B cell (primary cell): ENCODE measurements around the gene GALM. TPM values are rescaled to one million over a fixed set of nuclear protein-coding genes. Genes with fewer than 3 reads are reported as not detected.

Experiments used
- ATAC-seq: fragments of 200-7000 bp; cut with Tn5 transposase; one replicate; pipeline ENCODE4 v1.10.0; 2021; ENCODE audit warnings: low read depth, mild to moderate bottlenecking, moderate number of reproducible peaks, moderate library complexity
- CTCF ChIA-PET: fragments of 350-600 bp; sonication (Branson Sonifier 250); formaldehyde crosslinking; loops from one replicate; lab custom pipeline; 2021; ENCODE audit warnings: antibody characterized with exemption, inconsistent platforms; lab: Charles Lee
- POLR2A ChIA-PET: fragments of 350-600 bp; sonication (Branson Sonifier 250); formaldehyde crosslinking; loops from one replicate; lab custom pipeline; 2021; ENCODE audit warnings: antibody characterized with exemption; lab: Charles Lee
- DNase-seq: peaks from one replicate; pipeline ENCODE4 v3.0.0; 2013
- H2AFZ ChIP-seq: 2 replicates; pipeline ENCODE4 v1.6.1; 2012; ENCODE audit warnings: mild to moderate bottlenecking, low read depth, low read length; ENCODE audit not compliant: insufficient read depth, poor library complexity, severe bottlenecking
- H3K27ac ChIP-seq, 2 donors: 1 replicate in 1 of 2; 2 replicates in 1 of 2; pipeline ENCODE4 v1.5.1; 2012 to 2013; ENCODE audit warnings: low read length in 2 of 2, mild to moderate bottlenecking in 2 of 2, moderate library complexity in 1 of 2
- H3K27me3 ChIP-seq, 4 experiments: fragments of 200-600 bp in 1 of 4; sonication (generic) in 1 of 4; replicated peaks in 1 of 4; 1 replicate in 2 of 4; 2 replicates in 2 of 4; pipeline versions ENCODE4 v1.6.1 to v1.7.0; 2013 to 2016; ENCODE audit warnings: low read length in 3 of 4, mild to moderate bottlenecking in 2 of 4, mixed read lengths in 1 of 4, moderate library complexity in 1 of 4; ENCODE audit not compliant: insufficient read depth in 4 of 4, control insufficient read depth in 3 of 4; ENCODE audit errors: control extremely low read depth in 1 of 4
- H3K36me3 ChIP-seq, 2 experiments: replicated peaks in 1 of 2; 1 replicate in 1 of 2; 2 replicates in 1 of 2; pipeline versions ENCODE4 v1.6.1 to v1.7.1; 2013; ENCODE audit warnings: low read length in 1 of 2; ENCODE audit not compliant: insufficient read depth in 2 of 2, control insufficient read depth in 1 of 2; ENCODE audit errors: control extremely low read depth in 1 of 2, extremely low read depth in 1 of 2
- H3K4me1 ChIP-seq, 2 donors: fragments of 200-600 bp in 1 of 2; sonication (generic) in 1 of 2; 1 replicate in 1 of 2; 2 replicates in 1 of 2; pipeline versions ENCODE4 v1.5.1 to v1.6.1; 2013 to 2017; ENCODE audit warnings: low read length in 2 of 2; ENCODE audit not compliant: control insufficient read depth in 2 of 2, insufficient read depth in 2 of 2
- H3K4me2 ChIP-seq: replicated peaks from 2 replicates; pipeline ENCODE3; 2012; ENCODE audit warnings: mild to moderate bottlenecking, low read depth, low read length; ENCODE audit not compliant: poor library complexity, severe bottlenecking
- H3K4me3 ChIP-seq, 5 experiments: fragments of 200-600 bp in 1 of 5; sonication (generic) in 1 of 5; 1 replicate in 3 of 5; 2 replicates in 2 of 5; pipeline versions ENCODE4 v1.5.1 to v1.7.0; 2011 to 2016; ENCODE audit warnings: low read length in 4 of 5, mild to moderate bottlenecking in 4 of 5, low read depth in 2 of 5, control low read depth in 1 of 5, moderate library complexity in 1 of 5; ENCODE audit not compliant: insufficient read depth in 1 of 5; ENCODE audit errors: control extremely low read depth in 1 of 5, extremely low read depth in 1 of 5
- H3K79me2 ChIP-seq: fragments of 200-600 bp; sonication (generic); one replicate; pipeline ENCODE4 v1.6.0; 2016; ENCODE audit warnings: low read length; ENCODE audit not compliant: control insufficient read depth, insufficient read depth
- H3K9ac ChIP-seq: fragments of 200-600 bp; sonication (generic); 2 replicates; pipeline ENCODE4 v1.6.1; 2017; ENCODE audit warnings: mild to moderate bottlenecking, low read length, moderate library complexity
- H3K9me3 ChIP-seq, 3 donors: one replicate each; pipeline versions ENCODE4 v1.6.1 to v1.7.1; 2013; ENCODE audit warnings: low read length in 2 of 3; ENCODE audit not compliant: control insufficient read depth in 2 of 3, insufficient read depth in 1 of 3; ENCODE audit errors: control extremely low read depth in 1 of 3
- H4K20me1 ChIP-seq: 2 replicates; pipeline ENCODE4 v1.6.0; 2012; ENCODE audit warnings: mild to moderate bottlenecking, low read length; ENCODE audit not compliant: insufficient read depth, control insufficient read depth, poor library complexity, severe bottlenecking
- H3K27ac Mint-ChIP-seq: one replicate; pipeline ENCODE4 v1.8.0; 2021; ENCODE audit warnings: mixed read lengths
- H3K27me3 Mint-ChIP-seq: one replicate; pipeline ENCODE4 v1.8.0; 2021; ENCODE audit warnings: mixed read lengths
- H3K4me1 Mint-ChIP-seq: one replicate; pipeline ENCODE4 v1.8.0; 2021; ENCODE audit warnings: mixed read lengths
- H3K4me3 Mint-ChIP-seq: one replicate; pipeline ENCODE4 v1.8.0; 2021; ENCODE audit warnings: mixed read lengths
- H3K9me3 Mint-ChIP-seq: one replicate; pipeline ENCODE4 v1.8.0; 2022; ENCODE audit warnings: mixed read lengths; ENCODE audit not compliant: insufficient read depth
- EZH2 ChIP-seq: IDR thresholded peaks from 2 replicates; pipeline ENCODE4 v1.6.1; 2012; ENCODE audit warnings: borderline replicate concordance, low read depth, mild to moderate bottlenecking, moderate library complexity, low read length; ENCODE audit not compliant: insufficient read depth, poor library complexity, severe bottlenecking
- WGBS: methylation state at CpG from one replicate; pipeline ENCODE4 v1.1.5; 2013; ENCODE audit warnings: missing lambda C conversion rate; ENCODE audit not compliant: insufficient coverage; 5-methylcytosine and 5-hydroxymethylcytosine counted together
- intact Hi-C: fragments of 100-400 bp; cut with micrococcal nuclease; formaldehyde crosslinking; loops from one replicate; pipeline ENCODE4 v1.10.0; 2022
- polyA plus RNA-seq: library from polyadenylated mRNA; depleted of rRNA; stranded (reverse); fragments of >200 nt; gene quantifications from 2 replicates; pipeline ENCODE4 v1.2.3, GENCODE V29; 2012
- total RNA-seq, 2 donors: library from RNA; stranded (reverse); fragments of 120-200 nt in 1 of 2; gene quantifications; 1 replicate in 1 of 2; 2 replicates in 1 of 2; pipeline versions ENCODE4 v1.2.3 to v1.2.4, GENCODE V29; 2013 to 2022
- TF ChIP-seq, protein P1 (sequence below): fragments of 200-600 bp; IDR thresholded peaks from one replicate; pipeline ENCODE4 v1.8.0; 2022; ENCODE audit warnings: antibody characterized with exemption, mild to moderate bottlenecking

GALM gene
- total and polyA plus RNA-seq, 2 donors (not counting 1 experiment from before 2014, with no cell fraction given), result 5.1 to 9.7 TPM

DNA sequence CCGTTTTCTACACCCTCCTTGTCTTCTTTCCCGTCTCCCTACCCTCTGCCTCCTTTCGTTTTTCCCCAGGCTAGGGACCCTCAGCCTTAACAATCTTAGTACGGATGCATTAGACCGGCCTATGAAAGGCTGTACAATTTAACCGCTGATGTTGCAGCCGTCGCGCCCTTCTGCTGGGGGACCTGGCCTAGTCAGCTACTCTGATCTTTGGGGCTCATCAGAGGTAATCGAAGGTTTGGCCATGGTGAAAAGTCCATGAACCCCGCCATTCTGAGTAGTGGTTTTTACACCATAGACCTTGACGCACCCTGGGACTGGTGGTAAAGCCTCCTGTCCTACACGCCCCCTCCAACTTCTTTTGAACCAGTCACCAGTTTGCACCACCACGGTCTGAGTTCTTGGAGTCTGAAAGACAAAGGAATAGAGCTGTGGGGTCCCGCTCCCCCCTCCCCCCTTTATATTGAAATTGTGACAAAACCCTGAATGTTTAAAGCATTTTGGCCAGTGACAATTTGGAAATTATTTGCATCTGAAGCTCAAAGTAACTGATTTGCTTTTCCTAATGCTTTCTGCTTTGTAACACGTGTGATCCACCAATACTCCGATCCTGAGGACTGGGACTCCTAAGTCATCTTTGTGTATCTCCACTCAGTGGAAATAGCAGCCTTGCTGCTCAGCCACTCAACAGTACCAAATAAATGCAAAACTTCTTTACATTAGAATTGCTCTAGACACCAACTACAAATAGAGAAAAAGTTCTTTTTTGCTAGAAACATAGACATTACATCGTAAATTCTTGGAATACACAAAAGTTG, 85.9 kb downstream of the GALM start:
- Mint-ChIP-seq H3K9me3 (no peaks in the 10 kb centered on the region), H3K4me3 (peak overlapping the region; percentile 99), H3K27me3 (no peaks in the 10 kb centered on the region), H3K4me1 (peaks cover 46% of the 10 kb centered on the region), H3K27ac (peak overlapping the region; percentile 99)
- ChIA-PET POLR2A (interaction anchor here (0.6 to 2.3 kb wide), 19 partner anchors 10 to 376 kb away, joined by 3 to 18 read pairs (median 5); partner anchors contain the start of genes ATL2, DHX57, GALM and GEMIN6), CTCF (interaction anchor here (0.9 to 1.9 kb wide), 2 partner anchors 10 to 170 kb away, joined by 4 to 9 read pairs; no protein-coding TSS in a partner anchor)
- H3K9me3 ChIP-seq, result no peaks in the 10 kb centered on the region
- H3K79me2 ChIP-seq, result peaks cover 55% of the 10 kb centered on the region
- H4K20me1 ChIP-seq, result peaks cover 32% of the 10 kb centered on the region
- peak overlapping the region; percentile 98 for H2AFZ ChIP-seq
- H3K36me3 ChIP-seq, result peaks cover 14 to 31% of the 10 kb centered on the region in 2 experiments
- TF ChIP-seq, protein P1, sequence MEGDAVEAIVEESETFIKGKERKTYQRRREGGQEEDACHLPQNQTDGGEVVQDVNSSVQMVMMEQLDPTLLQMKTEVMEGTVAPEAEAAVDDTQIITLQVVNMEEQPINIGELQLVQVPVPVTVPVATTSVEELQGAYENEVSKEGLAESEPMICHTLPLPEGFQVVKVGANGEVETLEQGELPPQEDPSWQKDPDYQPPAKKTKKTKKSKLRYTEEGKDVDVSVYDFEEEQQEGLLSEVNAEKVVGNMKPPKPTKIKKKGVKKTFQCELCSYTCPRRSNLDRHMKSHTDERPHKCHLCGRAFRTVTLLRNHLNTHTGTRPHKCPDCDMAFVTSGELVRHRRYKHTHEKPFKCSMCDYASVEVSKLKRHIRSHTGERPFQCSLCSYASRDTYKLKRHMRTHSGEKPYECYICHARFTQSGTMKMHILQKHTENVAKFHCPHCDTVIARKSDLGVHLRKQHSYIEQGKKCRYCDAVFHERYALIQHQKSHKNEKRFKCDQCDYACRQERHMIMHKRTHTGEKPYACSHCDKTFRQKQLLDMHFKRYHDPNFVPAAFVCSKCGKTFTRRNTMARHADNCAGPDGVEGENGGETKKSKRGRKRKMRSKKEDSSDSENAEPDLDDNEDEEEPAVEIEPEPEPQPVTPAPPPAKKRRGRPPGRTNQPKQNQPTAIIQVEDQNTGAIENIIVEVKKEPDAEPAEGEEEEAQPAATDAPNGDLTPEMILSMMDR, result no peak
- TF ChIP-seq EZH2, result no peak
- DNase-seq (no peak), ATAC-seq (no peak)
- peak overlapping the region; percentile 85 for H3K4me2 ChIP-seq
- H3K27me3 ChIP-seq, result no peaks in the 10 kb centered on the region
- peak overlapping the region; percentile 98 to 99 for H3K27ac ChIP-seq
- H3K9ac ChIP-seq, result peak overlapping the region; percentile 100
- peaks cover 37 to 46% of the 10 kb centered on the region in 2 donors for H3K4me1 ChIP-seq
- peak overlapping the region; percentile 78 to 100 (median 98) for H3K4me3 ChIP-seq
- 23% methylated on average over 13 of the region's 18 CpGs for WGBS
- intact Hi-C loops, result loop anchor here (1.0 to 5.0 kb wide), 8 partner anchors 26 to 377 kb away; partner anchors contain the start of genes ATL2, GALM and GEMIN6
